GM12892 (cell line): Measurements from ENCODE around the gene MAGEA9.

Experiments
- DNase-seq: peaks from one replicate; pipeline ENCODE4 v3.0.0; 2011; ENCODE audit not compliant: insufficient read length
- FAIRE-seq: peaks from 2 replicates; lab custom pipeline; 2011; peaks lifted over from hg19 to GRCh38; lab: Jason Lieb, UNC
- POLR2A ChIP-seq: IDR thresholded peaks from 2 replicates; pipeline ENCODE4 v1.6.1; 2011; ENCODE audit warnings: low read depth, low read length, control low read depth
- POLR2AphosphoS5 ChIP-seq: IDR thresholded peaks from 2 replicates; pipeline ENCODE4 v1.6.1; 2011; ENCODE audit warnings: low read depth, low read length, control low read depth
- TAF1 ChIP-seq: IDR thresholded peaks from 2 replicates; pipeline ENCODE4 v1.6.1; 2011; ENCODE audit warnings: low read depth, mild to moderate bottlenecking, control low read depth, low read length, borderline replicate concordance

The MAGEA9 gene

GRCh38 chrX:149837167-149837566 lies 55.4 kb downstream of the MAGEA9 start:
- TF ChIP-seq POLR2AphosphoS5 (no peak), TAF1 (no peak), POLR2A (no peak)
- DNase-seq (no peak), FAIRE-seq (no peak)
